SK-N-SH (cell line): ENCODE results near the gene FRMD1. TPM values are rescaled to one million over a fixed set of nuclear protein-coding genes. Genes with fewer than 3 reads are reported as not detected.

Experiments used
- CTCF ChIA-PET: fragments of 300-600, 350-600 bp; formaldehyde crosslinking; extraction: SDS; loops from one replicate; lab custom pipeline; 2021; lab: Yijun Ruan, JAX
- POLR2A ChIA-PET: fragments of 350-600 bp; sonication (Branson Sonifier 250); formaldehyde crosslinking; extraction: SDS; loops from one replicate; lab custom pipeline; 2020; ENCODE audit warnings: antibody characterized with exemption, inconsistent platforms; lab: Yijun Ruan, JAX
- DNase-seq: peaks from one replicate; pipeline ENCODE4 v3.0.0; 2012
- H2AFZ ChIP-seq: fragments of 200-600 bp; sonication (generic); 2 replicates; pipeline ENCODE4 v1.8.1; 2016; ENCODE audit warnings: antibody characterized with exemption, mild to moderate bottlenecking, low read depth
- H3F3A ChIP-seq: fragments of 200-600 bp; sonication (generic); replicated peaks from 2 replicates; pipeline ENCODE3; 2016; ENCODE audit warnings: antibody characterized with exemption, mild to moderate bottlenecking; ENCODE audit not compliant: insufficient read depth
- H3K27ac ChIP-seq, 2 experiments: fragments of 200-500 bp in 1 of 2; fragments of 200-600 bp in 1 of 2; sonication (Bioruptor generic) in 1 of 2; sonication (generic), shearing (Covaris generic) in 1 of 2; 2 replicates each; pipeline versions ENCODE4 v1.5.1 to v1.6.1; 2014 to 2016; ENCODE audit warnings: low read depth in 2 of 2, inconsistent platforms in 1 of 2, low read length in 1 of 2, mild to moderate bottlenecking in 1 of 2, mixed read lengths in 1 of 2
- H3K27me3 ChIP-seq: fragments of 200-600 bp; sonication (generic), shearing (Covaris generic); 2 replicates; pipeline ENCODE4 v1.6.1; 2016; ENCODE audit warnings: mixed run types; ENCODE audit not compliant: insufficient read depth
- H3K36me3 ChIP-seq, 2 experiments: fragments of 200-500 bp in 1 of 2; fragments of 200-600 bp in 1 of 2; sonication (Bioruptor generic) in 1 of 2; sonication (generic) in 1 of 2; replicated peaks in 1 of 2; 2 replicates each; pipeline versions ENCODE3 to v1.5.1; 2014 to 2016; ENCODE audit warnings: low read length in 1 of 2, mild to moderate bottlenecking in 1 of 2; ENCODE audit not compliant: insufficient read depth in 2 of 2, control insufficient read depth in 1 of 2
- H3K4me1 ChIP-seq, 2 experiments: fragments of 200-500 bp in 1 of 2; fragments of 200-600 bp in 1 of 2; sonication (Bioruptor generic) in 1 of 2; sonication (generic), shearing (Covaris generic) in 1 of 2; 2 replicates each; pipeline versions ENCODE4 v1.5.1 to v1.6.1; 2014 to 2016; ENCODE audit warnings: low read depth in 1 of 2, low read length in 1 of 2, mixed run types in 1 of 2; ENCODE audit not compliant: insufficient read depth in 2 of 2, control insufficient read depth in 1 of 2
- H3K4me2 ChIP-seq: fragments of 200-600 bp; sonication (generic), shearing (Covaris generic); 2 replicates; pipeline ENCODE4 v1.6.1; 2017; ENCODE audit warnings: mixed run types
- H3K4me3 ChIP-seq, 2 experiments: fragments of 200-500 bp in 1 of 2; fragments of 200-600 bp in 1 of 2; sonication (Bioruptor generic) in 1 of 2; sonication (generic), shearing (Covaris generic) in 1 of 2; 2 replicates each; pipeline versions ENCODE4 v1.5.1 to v1.8.1; 2014 to 2016; ENCODE audit warnings: low read depth in 2 of 2, inconsistent platforms in 1 of 2, low read length in 1 of 2, mild to moderate bottlenecking in 1 of 2, mixed read lengths in 1 of 2, moderate library complexity in 1 of 2
- H3K79me2 ChIP-seq: fragments of 200-600 bp; sonication (generic); 2 replicates; pipeline ENCODE4 v1.8.1; 2017; ENCODE audit warnings: mild to moderate bottlenecking; ENCODE audit not compliant: insufficient read depth
- H3K9ac ChIP-seq: fragments of 200-600 bp; sonication (generic); 2 replicates; pipeline ENCODE4 v1.6.1; 2017; ENCODE audit warnings: mixed run types
- H3K9me2 ChIP-seq: fragments of 200-600 bp; sonication (generic); 2 replicates; pipeline ENCODE4 v1.6.1; 2017; ENCODE audit warnings: mixed run types
- H3K9me3 ChIP-seq: fragments of 200-600 bp; sonication (generic); 2 replicates; pipeline ENCODE4 v1.6.1; 2017; ENCODE audit warnings: mixed run types, mild to moderate bottlenecking, moderate library complexity
- H4K20me1 ChIP-seq: fragments of 200-600 bp; sonication (generic); 2 replicates; pipeline ENCODE4 v1.6.1; 2017; ENCODE audit warnings: mild to moderate bottlenecking, mixed run types; ENCODE audit not compliant: insufficient read depth
- ELF1 ChIP-seq: IDR thresholded peaks from 2 replicates; pipeline ENCODE4 v1.4.0; 2012
- EP300 ChIP-seq, 2 experiments: IDR thresholded peaks; 2 replicates each; pipeline versions ENCODE4 v1.4.0 to v1.6.1; 2012; ENCODE audit warnings: borderline replicate concordance in 1 of 2, low read depth in 1 of 2, low read length in 1 of 2
- EZH2phosphoT487 ChIP-seq: fragments of 200-600 bp; sonication (generic); IDR thresholded peaks from 2 replicates; pipeline ENCODE4 v1.6.1; 2017; ENCODE audit warnings: low read depth, mixed run types, mild to moderate bottlenecking, antibody characterized with exemption, moderate library complexity, borderline replicate concordance
- FOSL2 ChIP-seq: IDR thresholded peaks from 2 replicates; pipeline ENCODE4 v1.4.0; 2012; ENCODE audit warnings: low read depth, mild to moderate bottlenecking, moderate library complexity, borderline replicate concordance
- FOXJ3 ChIP-seq: sonication (generic); formaldehyde crosslinking; IDR thresholded peaks from 2 replicates; pipeline ENCODE4 v1.5.1; 2020; ENCODE audit warnings: mild to moderate bottlenecking, missing genetic modification reagents
- GATA2 ChIP-seq: sonication (generic); formaldehyde crosslinking; IDR thresholded peaks from 2 replicates; pipeline ENCODE4 v1.5.0; 2020; ENCODE audit warnings: mild to moderate bottlenecking, missing genetic modification reagents
- MEF2A ChIP-seq: IDR thresholded peaks from 2 replicates; pipeline ENCODE4 v1.4.0; 2012; ENCODE audit warnings: low read depth, borderline replicate concordance
- MXI1 ChIP-seq: IDR thresholded peaks from 2 replicates; pipeline ENCODE4 v1.6.1; 2012; ENCODE audit warnings: mild to moderate bottlenecking, low read depth, low read length, improper control_type of control experiment
- NFIC ChIP-seq: IDR thresholded peaks from 2 replicates; pipeline ENCODE4 v1.4.0; 2012; ENCODE audit warnings: borderline replicate concordance
- PBX3 ChIP-seq: IDR thresholded peaks from 2 replicates; pipeline ENCODE4; 2012
- POLR2AphosphoS5 ChIP-seq: IDR thresholded peaks from 2 replicates; pipeline ENCODE4 v1.6.1; 2012; ENCODE audit warnings: low read depth, low read length
- RAD21 ChIP-seq: IDR thresholded peaks from 2 replicates; pipeline ENCODE4 v1.6.1; 2012; ENCODE audit warnings: mild to moderate bottlenecking, low read length
- RCOR1 ChIP-seq: fragments of 150-350 bp; IDR thresholded peaks from 2 replicates; pipeline ENCODE4 v1.6.1; 2017; ENCODE audit warnings: antibody characterized with exemption, low read length
- RXRA ChIP-seq: IDR thresholded peaks from 2 replicates; pipeline ENCODE4 v1.4.0; 2012; ENCODE audit warnings: low read depth, mild to moderate bottlenecking, borderline replicate concordance
- SMC3 ChIP-seq: IDR thresholded peaks from 2 replicates; pipeline ENCODE4 v1.6.1; 2012; ENCODE audit warnings: low read depth, low read length, improper control_type of control experiment
- TAF1 ChIP-seq: IDR thresholded peaks from 2 replicates; pipeline ENCODE4 v1.6.1; 2012; ENCODE audit warnings: low read depth, mild to moderate bottlenecking, low read length, moderate library complexity, borderline replicate concordance
- USF2 ChIP-seq: fragments of 150-350 bp; IDR thresholded peaks from 2 replicates; pipeline ENCODE4 v1.6.1; 2017; ENCODE audit warnings: antibody characterized with exemption, low read length, low read depth, borderline replicate concordance
- YY1 ChIP-seq: IDR thresholded peaks from 2 replicates; pipeline ENCODE4 v1.4.0; 2012; ENCODE audit warnings: low read depth, mild to moderate bottlenecking
- WGBS: methylation state at CpG from one replicate; pipeline ENCODE4 v1.1.6; 2017; ENCODE audit warnings: low lambda C conversion rate; 5-methylcytosine and 5-hydroxymethylcytosine counted together
- polyA plus RNA-seq, 3 experiments: library from polyadenylated mRNA; depleted of rRNA; stranded (reverse); fragments of >200 nt; gene quantifications; 2 replicates each; pipeline ENCODE4 v1.2.3, GENCODE V29; 2012
- TF ChIP-seq, protein P1 (sequence below): IDR thresholded peaks from 2 replicates; pipeline ENCODE4 v1.4.0; 2012; ENCODE audit warnings: low read depth, borderline replicate concordance
- TF ChIP-seq, protein P2 (sequence below): IDR thresholded peaks from 2 replicates; pipeline ENCODE4 v1.6.1; 2012; ENCODE audit warnings: mild to moderate bottlenecking, low read depth, low read length, moderate library complexity

The FRMD1 gene
- polyA plus RNA-seq, 1 of the 3 experiments (the other 2 are of a cell fraction), result not detected

- no peak overlapping the region for H3K9ac ChIP-seq
- no peak overlapping the region for H3K27ac ChIP-seq
- DNase-seq, result no peak
- H3K4me2 ChIP-seq, result no peak overlapping the region
- no peaks in the 10 kb centered on the region for H3K27me3 ChIP-seq
- peaks cover 3% of the 10 kb centered on the region; the same call in 1 of the 2 replicates for H3K9me3 ChIP-seq
- no peaks in the 10 kb centered on the region for H3K79me2 ChIP-seq
- no peaks in the 10 kb centered on the region for H3K4me1 ChIP-seq
- H4K20me1 ChIP-seq, result no peaks in the 10 kb centered on the region
- H2AFZ ChIP-seq, result no peak overlapping the region
- WGBS, result 57% methylated on average over 8 of the region's 11 CpGs
- no peaks in the 10 kb centered on the region for H3F3A ChIP-seq
- ChIA-PET CTCF (interaction anchor here (1.1 kb wide), 1 partner anchor 13 kb away, joined by 3 read pairs; no protein-coding TSS in a partner anchor), POLR2A (no interaction called here)
- no peaks in the 10 kb centered on the region for H3K36me3 ChIP-seq
- TF ChIP-seq RCOR1, result no peak
- no peak for TF ChIP-seq RAD21
- no peak for TF ChIP-seq EZH2phosphoT487
- no peak for TF ChIP-seq EP300 (IDR thresholded peaks at IDR 0.05; ENCODE audit: borderline replicate concordance in 1 of 2, low read depth in 1 of 2, low read length in 1 of 2)
- TF ChIP-seq RXRA, result no peak
- TF ChIP-seq USF2, result no peak
- no peak for TF ChIP-seq PBX3
- TF ChIP-seq ELF1, result no peak
- TF ChIP-seq FOXJ3 (CRISPR knock-in tag), result no peak
- TF ChIP-seq, protein P1, sequence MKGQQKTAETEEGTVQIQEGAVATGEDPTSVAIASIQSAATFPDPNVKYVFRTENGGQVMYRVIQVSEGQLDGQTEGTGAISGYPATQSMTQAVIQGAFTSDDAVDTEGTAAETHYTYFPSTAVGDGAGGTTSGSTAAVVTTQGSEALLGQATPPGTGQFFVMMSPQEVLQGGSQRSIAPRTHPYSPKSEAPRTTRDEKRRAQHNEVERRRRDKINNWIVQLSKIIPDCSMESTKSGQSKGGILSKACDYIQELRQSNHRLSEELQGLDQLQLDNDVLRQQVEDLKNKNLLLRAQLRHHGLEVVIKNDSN, result no peak
- no peak for TF ChIP-seq SMC3
- no peak for TF ChIP-seq MEF2A
- no peak for TF ChIP-seq MXI1
- no peak for TF ChIP-seq POLR2AphosphoS5
- no peak for TF ChIP-seq YY1
- TF ChIP-seq, protein P2, sequence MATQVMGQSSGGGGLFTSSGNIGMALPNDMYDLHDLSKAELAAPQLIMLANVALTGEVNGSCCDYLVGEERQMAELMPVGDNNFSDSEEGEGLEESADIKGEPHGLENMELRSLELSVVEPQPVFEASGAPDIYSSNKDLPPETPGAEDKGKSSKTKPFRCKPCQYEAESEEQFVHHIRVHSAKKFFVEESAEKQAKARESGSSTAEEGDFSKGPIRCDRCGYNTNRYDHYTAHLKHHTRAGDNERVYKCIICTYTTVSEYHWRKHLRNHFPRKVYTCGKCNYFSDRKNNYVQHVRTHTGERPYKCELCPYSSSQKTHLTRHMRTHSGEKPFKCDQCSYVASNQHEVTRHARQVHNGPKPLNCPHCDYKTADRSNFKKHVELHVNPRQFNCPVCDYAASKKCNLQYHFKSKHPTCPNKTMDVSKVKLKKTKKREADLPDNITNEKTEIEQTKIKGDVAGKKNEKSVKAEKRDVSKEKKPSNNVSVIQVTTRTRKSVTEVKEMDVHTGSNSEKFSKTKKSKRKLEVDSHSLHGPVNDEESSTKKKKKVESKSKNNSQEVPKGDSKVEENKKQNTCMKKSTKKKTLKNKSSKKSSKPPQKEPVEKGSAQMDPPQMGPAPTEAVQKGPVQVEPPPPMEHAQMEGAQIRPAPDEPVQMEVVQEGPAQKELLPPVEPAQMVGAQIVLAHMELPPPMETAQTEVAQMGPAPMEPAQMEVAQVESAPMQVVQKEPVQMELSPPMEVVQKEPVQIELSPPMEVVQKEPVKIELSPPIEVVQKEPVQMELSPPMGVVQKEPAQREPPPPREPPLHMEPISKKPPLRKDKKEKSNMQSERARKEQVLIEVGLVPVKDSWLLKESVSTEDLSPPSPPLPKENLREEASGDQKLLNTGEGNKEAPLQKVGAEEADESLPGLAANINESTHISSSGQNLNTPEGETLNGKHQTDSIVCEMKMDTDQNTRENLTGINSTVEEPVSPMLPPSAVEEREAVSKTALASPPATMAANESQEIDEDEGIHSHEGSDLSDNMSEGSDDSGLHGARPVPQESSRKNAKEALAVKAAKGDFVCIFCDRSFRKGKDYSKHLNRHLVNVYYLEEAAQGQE, result no peak
- TF ChIP-seq FOSL2, result no peak
- TF ChIP-seq GATA2 (CRISPR knock-in tag), result no peak
- no peak for TF ChIP-seq NFIC
- no peak for TF ChIP-seq TAF1
- no peak overlapping the region for H3K4me3 ChIP-seq
- no peaks in the 10 kb centered on the region for H3K9me2 ChIP-seq
Observed at GRCh38 chr6:168124921-168125320, 45.9 kb upstream of the FRMD1 start.
